HCEC 1CT (cell line): ENCODE data around the gene VEGFA.

Experiments used
- DNase-seq: peaks from one replicate; pipeline ENCODE4 v3.0.0-alpha.2; 2017

VEGFA gene

GRCh38 chr6:43769526-43770371 is at the start of gene VEGFA:
TSS of gene VEGFA (plus strand) at chr6:43770211.
- peak; percentile 87 for DNase-seq

- no peak for DNase-seq
Measured at GRCh38 chr6:43720999-43721398, 49.0 kb upstream of the VEGFA start.

GRCh38 chr6:43722920-43723545 is 47.0 kb upstream of the VEGFA start:
- DNase-seq, result no peak

- DNase-seq, result peak; percentile 45
Measured at GRCh38 chr6:43723737-43724295, 46.2 kb upstream of the VEGFA start.

GRCh38 chr6:43724354-43724753 is 45.7 kb upstream of the VEGFA start:
- no peak for DNase-seq

GRCh38 chr6:43724914-43725642 is 44.9 kb upstream of the VEGFA start:
- DNase-seq, result peak; percentile 67

GRCh38 chr6:43725643-43726580 is 44.1 kb upstream of the VEGFA start:
- no peak for DNase-seq

GRCh38 chr6:43727634-43728033 is 42.4 kb upstream of the VEGFA start:
- no peak for DNase-seq

GRCh38 chr6:43728586-43728985 is 41.4 kb upstream of the VEGFA start:
- no peak for DNase-seq

- DNase-seq, result no peak
Measured at GRCh38 chr6:43729537-43729936, 40.5 kb upstream of the VEGFA start.

GRCh38 chr6:43730634-43731033 is 39.4 kb upstream of the VEGFA start:
- DNase-seq, result no peak

GRCh38 chr6:43733471-43734293 is 36.3 kb upstream of the VEGFA start:
- no peak for DNase-seq

- DNase-seq, result no peak
Measured at GRCh38 chr6:43734294-43734665, 35.7 kb upstream of the VEGFA start.

- no peak for DNase-seq
Measured at GRCh38 chr6:43735642-43736199, 34.3 kb upstream of the VEGFA start.

- no peak for DNase-seq
Measured at GRCh38 chr6:43736211-43736786, 33.7 kb upstream of the VEGFA start.

GRCh38 chr6:43736844-43737243 is 33.2 kb upstream of the VEGFA start:
- DNase-seq, result no peak

- no peak for DNase-seq
Measured at GRCh38 chr6:43737272-43738081, 32.5 kb upstream of the VEGFA start.

- no peak for DNase-seq
Measured at GRCh38 chr6:43738267-43738676, 31.7 kb upstream of the VEGFA start.

- DNase-seq, result no peak
Measured at GRCh38 chr6:43738877-43739641, 31.0 kb upstream of the VEGFA start.
